ENCODE measurements around the gene KLF7. TPM values are rescaled to one million over a fixed set of nuclear protein-coding genes. Genes with fewer than 3 reads are reported as not detected.

The KLF7 gene
- total RNA-seq, 2 donors from 2014 or later, result 27.2 to 28.3 TPM

GRCh38 chr2:207112785-207113184 lies 53.0 kb downstream of the KLF7 start:
- peaks cover 5 to 31% of the 10 kb centered on the region in 2 donors for H3K4me1 ChIP-seq (ENCODE audit: control insufficient read depth in 1 of 2, low read depth in 2 of 2)
- H3K9me3 ChIP-seq, result no peaks in the 10 kb centered on the region
- no peaks in the 10 kb centered on the region for H3K36me3 ChIP-seq
- ATAC-seq (ENCODE audit: insufficient number of reproducible peaks, low FRiP score, low read depth) (no peak), DNase-seq (ENCODE audit: low spot score) (no peak)
- no peaks in the 10 kb centered on the region for H3K27me3 ChIP-seq (replicated peaks; ENCODE audit: insufficient read depth)
- no peak overlapping the region for H3K4me3 ChIP-seq
- no peak for TF ChIP-seq CTCF (IDR thresholded peaks at IDR 0.05)
- no peak overlapping the region for H3K27ac ChIP-seq

GRCh38 chr2:207112383-207112782 lies 53.4 kb downstream of the KLF7 start:
- Histone ChIP-seq H3K4me1 (ENCODE audit: control insufficient read depth in 1 of 2, low read depth in 2 of 2) (peaks cover 5 to 29% of the 10 kb centered on the region in 2 donors), H3K27ac (no peak overlapping the region), H3K27me3 (replicated peaks; ENCODE audit: insufficient read depth) (no peaks in the 10 kb centered on the region), H3K9me3 (no peaks in the 10 kb centered on the region), H3K36me3 (no peaks in the 10 kb centered on the region), H3K4me3 (no peak overlapping the region)
- DNase-seq (ENCODE audit: low spot score) (no peak), ATAC-seq (ENCODE audit: insufficient number of reproducible peaks, low FRiP score, low read depth) (no peak)
- no peak for TF ChIP-seq CTCF (IDR thresholded peaks at IDR 0.05)

- Histone ChIP-seq H3K9me3 (no peaks in the 10 kb centered on the region), H3K27ac (no peak overlapping the region), H3K27me3 (replicated peaks; ENCODE audit: insufficient read depth) (no peaks in the 10 kb centered on the region), H3K36me3 (peaks cover 3% of the 10 kb centered on the region), H3K4me3 (no peak overlapping the region), H3K4me1 (ENCODE audit: control insufficient read depth in 1 of 2, low read depth in 2 of 2) (peaks cover 5 to 29% of the 10 kb centered on the region in 2 donors)
- DNase-seq (ENCODE audit: low spot score) (no peak), ATAC-seq (ENCODE audit: insufficient number of reproducible peaks, low FRiP score, low read depth) (no peak)
- no peak for TF ChIP-seq CTCF (IDR thresholded peaks at IDR 0.05)
Measured at GRCh38 chr2:207111757-207112156, 54.0 kb downstream of the KLF7 start.

- peaks cover 5 to 26% of the 10 kb centered on the region in 2 donors for H3K4me1 ChIP-seq (ENCODE audit: control insufficient read depth in 1 of 2, low read depth in 2 of 2)
- no peak overlapping the region for H3K4me3 ChIP-seq
- H3K27ac ChIP-seq, result no peak overlapping the region
- H3K36me3 ChIP-seq, result peaks cover 11% of the 10 kb centered on the region
- no peaks in the 10 kb centered on the region for H3K9me3 ChIP-seq
- ATAC-seq (ENCODE audit: insufficient number of reproducible peaks, low FRiP score, low read depth), result no peak
- no peaks in the 10 kb centered on the region for H3K27me3 ChIP-seq (replicated peaks; ENCODE audit: insufficient read depth)
- DNase-seq (ENCODE audit: low spot score), result no peak
- no peak for TF ChIP-seq CTCF (IDR thresholded peaks at IDR 0.05)
Measured at GRCh38 chr2:207110715-207111114, 55.0 kb downstream of the KLF7 start.

GRCh38 chr2:207110310-207110709 lies 55.4 kb downstream of the KLF7 start:
- no peak for TF ChIP-seq CTCF (IDR thresholded peaks at IDR 0.05)
- Histone ChIP-seq H3K9me3 (no peaks in the 10 kb centered on the region), H3K27ac (no peak overlapping the region), H3K36me3 (peaks cover 11% of the 10 kb centered on the region), H3K4me3 (no peak overlapping the region), H3K4me1 (ENCODE audit: control insufficient read depth in 1 of 2, low read depth in 2 of 2) (peaks cover 4 to 22% of the 10 kb centered on the region in 2 donors), H3K27me3 (replicated peaks; ENCODE audit: insufficient read depth) (no peaks in the 10 kb centered on the region)
- no peak for ATAC-seq (ENCODE audit: insufficient number of reproducible peaks, low FRiP score, low read depth)
- no peak for DNase-seq (ENCODE audit: low spot score)

Measured in thoracic aorta (tissue), 2 donors.